HG03521 (cell line): ENCODE results near the gene MDFIC2.
"Not testable (repeated sequence)": the region's sequence is repeated elsewhere in the genome, so short reads cannot be mapped to it uniquely, and the experiment has no call there.

Experiments
- ATAC-seq: cut with Tn5 transposase; IDR thresholded peaks from one replicate; pipeline ENCODE4 v1.9.1; 2021; ENCODE audit warnings: mild to moderate bottlenecking, moderate library complexity; ENCODE audit not compliant: unreplicated experiment

MDFIC2 gene

GRCh38 chr3:70312336-70312735 lies at the start of gene MDFIC2:
MDFIC2 (minus strand) TSS chr3:70312638; CDS start chr3:70311973, 665 bp downstream.
- ATAC-seq = no peak

- ATAC-seq = no peak
Measured at GRCh38 chr3:70360979-70361760, 48.7 kb upstream of the MDFIC2 start.

GRCh38 chr3:70359711-70360110 lies 47.3 kb upstream of the MDFIC2 start:
- no peak for ATAC-seq

- ATAC-seq = peak; percentile 47
Measured at GRCh38 chr3:70358978-70359580, 46.6 kb upstream of the MDFIC2 start.

GRCh38 chr3:70352215-70352614 lies 39.8 kb upstream of the MDFIC2 start:
- ATAC-seq = no peak

- ATAC-seq = no peak
Measured at GRCh38 chr3:70342149-70342548, 29.7 kb upstream of the MDFIC2 start.

- not testable (repeated sequence) for ATAC-seq
Measured at GRCh38 chr3:70336885-70337284, 24.4 kb upstream of the MDFIC2 start.

GRCh38 chr3:70333080-70333479 lies 20.6 kb upstream of the MDFIC2 start:
- ATAC-seq = no peak

- ATAC-seq = no peak
Measured at GRCh38 chr3:70315021-70315420, 2.6 kb upstream of the MDFIC2 start.

GRCh38 chr3:70310809-70311208 lies 1.6 kb downstream of the MDFIC2 start:
- no peak for ATAC-seq

GRCh38 chr3:70309591-70309990 lies 2.8 kb downstream of the MDFIC2 start:
- no peak for ATAC-seq

- ATAC-seq = no peak
Measured at GRCh38 chr3:70308760-70309159, 3.7 kb downstream of the MDFIC2 start.

- ATAC-seq = no peak
Measured at GRCh38 chr3:70306736-70307135, 5.7 kb downstream of the MDFIC2 start.

- ATAC-seq = no peak
Measured at GRCh38 chr3:70298385-70298784, 14.1 kb downstream of the MDFIC2 start.

- no peak for ATAC-seq
Measured at GRCh38 chr3:70291097-70291482, 21.3 kb downstream of the MDFIC2 start.

- ATAC-seq = not testable (repeated sequence)
Measured at GRCh38 chr3:70290431-70291096, 21.9 kb downstream of the MDFIC2 start.

- no peak for ATAC-seq
Measured at GRCh38 chr3:70281663-70282062, 30.8 kb downstream of the MDFIC2 start.

- no peak for ATAC-seq
Measured at GRCh38 chr3:70277304-70277703, 35.1 kb downstream of the MDFIC2 start.

- ATAC-seq = no peak
Measured at GRCh38 chr3:70276901-70277300, 35.5 kb downstream of the MDFIC2 start.

- ATAC-seq = no peak
Measured at GRCh38 chr3:70273492-70273891, 38.9 kb downstream of the MDFIC2 start.

GRCh38 chr3:70272798-70273197 lies 39.6 kb downstream of the MDFIC2 start:
- ATAC-seq = no peak
